ENCODE results near the gene LRRC4C. TPM values are rescaled to one million over a fixed set of nuclear protein-coding genes. Genes with fewer than 3 reads are reported as not detected.
"Not testable (repeated sequence)": the region's sequence is repeated elsewhere in the genome, so short reads cannot be mapped to it uniquely, and the experiment has no call there.

LRRC4C gene
- total RNA-seq, 3 donors from 2014 or later (not counting 1 experiment from before 2014, with no cell fraction given) = not detected

DNA sequence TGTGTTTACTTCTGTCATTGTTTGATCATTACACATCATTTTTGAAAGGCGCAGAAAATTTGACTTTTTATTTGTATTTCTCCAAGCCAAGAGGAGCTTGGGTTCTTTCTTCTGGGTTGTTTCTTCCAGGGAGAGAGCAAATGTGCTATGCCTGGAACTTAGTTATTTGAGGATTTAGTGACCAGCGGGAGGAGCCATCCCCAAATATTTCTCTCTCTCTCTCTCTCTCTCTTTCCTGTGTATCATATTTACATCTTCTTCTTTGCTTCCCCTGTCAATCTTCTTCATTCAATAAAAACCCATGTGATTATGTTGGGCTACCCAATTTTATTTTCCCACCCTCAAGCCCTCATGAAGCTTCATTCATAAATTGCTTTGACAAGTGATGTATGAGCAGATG, 534.5 kb downstream of the LRRC4C start:
- H3K36me3 ChIP-seq (ENCODE audit: control insufficient read depth, insufficient read depth, low read length) = no peaks in the 10 kb centered on the region
- 86% methylated on average over 2 of the region's 2 CpGs for WGBS (ENCODE audit: insufficient coverage)
- TF ChIP-seq, protein P1, sequence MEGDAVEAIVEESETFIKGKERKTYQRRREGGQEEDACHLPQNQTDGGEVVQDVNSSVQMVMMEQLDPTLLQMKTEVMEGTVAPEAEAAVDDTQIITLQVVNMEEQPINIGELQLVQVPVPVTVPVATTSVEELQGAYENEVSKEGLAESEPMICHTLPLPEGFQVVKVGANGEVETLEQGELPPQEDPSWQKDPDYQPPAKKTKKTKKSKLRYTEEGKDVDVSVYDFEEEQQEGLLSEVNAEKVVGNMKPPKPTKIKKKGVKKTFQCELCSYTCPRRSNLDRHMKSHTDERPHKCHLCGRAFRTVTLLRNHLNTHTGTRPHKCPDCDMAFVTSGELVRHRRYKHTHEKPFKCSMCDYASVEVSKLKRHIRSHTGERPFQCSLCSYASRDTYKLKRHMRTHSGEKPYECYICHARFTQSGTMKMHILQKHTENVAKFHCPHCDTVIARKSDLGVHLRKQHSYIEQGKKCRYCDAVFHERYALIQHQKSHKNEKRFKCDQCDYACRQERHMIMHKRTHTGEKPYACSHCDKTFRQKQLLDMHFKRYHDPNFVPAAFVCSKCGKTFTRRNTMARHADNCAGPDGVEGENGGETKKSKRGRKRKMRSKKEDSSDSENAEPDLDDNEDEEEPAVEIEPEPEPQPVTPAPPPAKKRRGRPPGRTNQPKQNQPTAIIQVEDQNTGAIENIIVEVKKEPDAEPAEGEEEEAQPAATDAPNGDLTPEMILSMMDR (IDR thresholded peaks at IDR 0.05) = no peak
- DNase-seq = no peak
- no peak overlapping the region for H3K4me3 ChIP-seq (ENCODE audit: low read length)
- H3K4me1 Mint-ChIP-seq = no peaks in the 10 kb centered on the region
- H3K27ac Mint-ChIP-seq = no peak overlapping the region
- H3K27ac ChIP-seq (ENCODE audit: low read length) = no peak overlapping the region
- H3K9me3 ChIP-seq (ENCODE audit: control insufficient read depth, insufficient read depth, low read length) = peaks cover under 1% of the 10 kb centered on the region
- no peak for ATAC-seq
- H3K4me1 ChIP-seq (ENCODE audit: control insufficient read depth, insufficient read depth, low read length) = no peaks in the 10 kb centered on the region
- no peaks in the 10 kb centered on the region for H3K27me3 Mint-ChIP-seq (ENCODE audit: low read depth in 2 of 2)
- no peak overlapping the region for H3K4me3 Mint-ChIP-seq
- no peaks in the 10 kb centered on the region for H3K36me3 Mint-ChIP-seq
- no peaks in the 10 kb centered on the region for H3K27me3 ChIP-seq (ENCODE audit: control insufficient read depth, insufficient read depth, low read length)
- peaks cover 7 to 10% of the 10 kb centered on the region in 2 donors for H3K9me3 Mint-ChIP-seq
- intact Hi-C loops (cut with micrococcal nuclease) = no loop called here

DNA sequence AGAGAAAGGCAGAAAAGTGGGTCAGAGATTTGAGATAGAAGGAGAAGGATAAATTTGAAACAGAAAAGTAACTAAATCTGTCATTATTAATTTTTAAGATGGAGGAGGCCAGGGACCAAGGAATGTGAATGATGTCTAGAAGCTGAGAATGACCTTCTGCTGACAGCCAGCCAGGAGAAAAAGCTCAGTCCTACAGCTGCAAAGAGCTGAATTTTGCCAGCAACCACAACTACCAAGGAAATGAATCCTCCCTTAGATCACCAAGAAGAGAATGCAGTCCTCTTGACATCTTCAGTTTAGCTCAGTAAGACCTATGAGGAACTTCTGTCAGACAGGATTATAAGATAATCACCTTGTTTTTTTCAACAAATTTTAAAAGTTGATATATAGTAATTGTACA, 538.2 kb downstream of the LRRC4C start:
- Histone ChIP-seq H3K4me1 (ENCODE audit: control insufficient read depth, insufficient read depth, low read length) (no peaks in the 10 kb centered on the region), H3K27me3 (ENCODE audit: control insufficient read depth, insufficient read depth, low read length) (no peaks in the 10 kb centered on the region), H3K27ac (ENCODE audit: low read length) (no peak overlapping the region), H3K4me3 (ENCODE audit: low read length) (no peak overlapping the region), H3K9me3 (ENCODE audit: control insufficient read depth, insufficient read depth, low read length) (no peaks in the 10 kb centered on the region), H3K36me3 (ENCODE audit: control insufficient read depth, insufficient read depth, low read length) (no peaks in the 10 kb centered on the region)
- TF ChIP-seq, protein P1 (IDR thresholded peaks at IDR 0.05) = no peak
- intact Hi-C loops (cut with micrococcal nuclease) = no loop called here
- Mint-ChIP-seq H3K27me3 (ENCODE audit: low read depth in 2 of 2) (no peaks in the 10 kb centered on the region), H3K36me3 (no peaks in the 10 kb centered on the region), H3K27ac (no peak overlapping the region), H3K4me1 (no peaks in the 10 kb centered on the region), H3K4me3 (no peak overlapping the region), H3K9me3 (peaks cover 3 to 10% of the 10 kb centered on the region in 2 donors)
- DNase-seq (no peak), ATAC-seq (no peak)

DNA sequence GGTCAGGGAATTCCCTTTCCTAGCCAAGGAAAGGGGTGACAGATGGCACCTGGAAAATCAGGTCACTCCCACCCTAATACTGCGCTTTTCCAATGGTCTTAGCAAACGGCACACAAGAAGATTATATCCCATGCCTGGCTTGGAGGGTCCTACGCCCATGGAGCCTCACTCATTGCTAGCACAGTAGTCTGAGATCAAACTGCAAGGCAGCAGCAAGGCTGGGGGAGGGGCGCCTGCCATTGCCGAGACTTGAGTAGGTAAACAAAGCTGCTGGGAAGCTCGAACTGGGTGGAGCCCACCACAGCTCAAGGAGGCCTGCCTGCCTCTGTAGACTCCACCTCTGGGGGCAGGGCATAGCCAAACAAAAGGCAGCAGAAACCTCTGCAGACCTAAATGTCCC, 548.7 kb downstream of the LRRC4C start:
- H3K27me3 Mint-ChIP-seq (ENCODE audit: low read depth in 2 of 2); H3K4me1 Mint-ChIP-seq; H3K27ac Mint-ChIP-seq; H3K9me3 ChIP-seq (ENCODE audit: control insufficient read depth, insufficient read depth, low read length); H3K4me3 Mint-ChIP-seq; H3K4me3 ChIP-seq (ENCODE audit: low read length); H3K4me1 ChIP-seq (ENCODE audit: control insufficient read depth, insufficient read depth, low read length); intact Hi-C loops (cut with micrococcal nuclease); DNase-seq; H3K27me3 ChIP-seq (ENCODE audit: control insufficient read depth, insufficient read depth, low read length); H3K36me3 Mint-ChIP-seq; H3K36me3 ChIP-seq (ENCODE audit: control insufficient read depth, insufficient read depth, low read length); H3K27ac ChIP-seq (ENCODE audit: low read length); ATAC-seq: not testable (repeated sequence)
- WGBS (ENCODE audit: insufficient coverage) = 86% methylated on average over 6 of the region's 6 CpGs
- peaks cover 8 to 12% of the 10 kb centered on the region in 2 donors for H3K9me3 Mint-ChIP-seq

DNA sequence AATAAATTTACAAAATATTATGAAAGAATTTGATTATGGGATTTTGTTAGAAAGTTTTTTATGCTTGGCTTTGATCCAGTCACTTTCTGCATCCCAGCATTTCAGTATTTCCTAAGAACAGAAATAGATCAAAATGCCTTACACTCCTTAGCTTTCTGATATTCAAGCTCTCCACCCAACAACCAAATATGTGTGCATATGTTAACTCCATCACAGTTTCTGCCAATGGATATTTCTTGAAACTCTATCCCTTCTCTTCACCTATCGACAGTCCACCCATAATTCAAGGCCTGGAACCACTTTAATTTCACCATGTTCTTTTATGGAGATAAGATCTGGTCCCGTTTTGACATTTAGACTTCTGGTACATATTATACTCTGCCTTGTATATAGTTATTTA, 565.0 kb downstream of the LRRC4C start:
- Mint-ChIP-seq H3K4me1 (no peaks in the 10 kb centered on the region), H3K27me3 (ENCODE audit: low read depth in 2 of 2) (no peaks in the 10 kb centered on the region), H3K27ac (no peak overlapping the region), H3K36me3 (peaks cover 20% of the 10 kb centered on the region), H3K4me3 (no peak overlapping the region), H3K9me3 (peaks cover 17 to 22% of the 10 kb centered on the region in 2 donors)
- no CpG with 5 or more reads among the region's 2 CpGs for WGBS (ENCODE audit: insufficient coverage)
- DNase-seq = no peak
- Histone ChIP-seq H3K9me3 (ENCODE audit: control insufficient read depth, insufficient read depth, low read length) (peaks cover 4% of the 10 kb centered on the region), H3K27ac (ENCODE audit: low read length) (no peak overlapping the region), H3K27me3 (ENCODE audit: control insufficient read depth, insufficient read depth, low read length) (no peaks in the 10 kb centered on the region), H3K4me1 (ENCODE audit: control insufficient read depth, insufficient read depth, low read length) (no peaks in the 10 kb centered on the region), H3K4me3 (ENCODE audit: low read length) (no peak overlapping the region), H3K36me3 (ENCODE audit: control insufficient read depth, insufficient read depth, low read length) (no peaks in the 10 kb centered on the region)
- ATAC-seq = no peak
- intact Hi-C loops (cut with micrococcal nuclease) = no loop called here
- TF ChIP-seq, protein P1 (IDR thresholded peaks at IDR 0.05) = no peak

All from natural killer cell (primary cell).